Activated effector memory CD4-positive, alpha-beta T cell treated with Interleukin-2 at 50 U/mL for 16 hours (primary cell): ENCODE measurements around the gene CLTCL1.
"Not testable (repeated sequence)": the region's sequence is repeated elsewhere in the genome, so short reads cannot be mapped to it uniquely, and the experiment has no call there.

Experiments
- DNase-seq: peaks from one replicate; pipeline ENCODE4 v3.0.0-alpha.2; 2020

CLTCL1 gene

GRCh38 chr22:19291580-19292457 is at the start of gene CLTCL1:
Gene CLTCL1 (minus strand): TSS chr22:19291719. CDS start chr22:19291641, 78 bp downstream.
- peak; percentile 61 for DNase-seq

GRCh38 chr22:19337137-19337536 is 45.6 kb upstream of the CLTCL1 start:
- DNase-seq: no peak

- no peak for DNase-seq
Observed at GRCh38 chr22:19336133-19337075, 44.9 kb upstream of the CLTCL1 start.

GRCh38 chr22:19331975-19332374 is 40.5 kb upstream of the CLTCL1 start:
- no peak for DNase-seq

- DNase-seq: no peak
Observed at GRCh38 chr22:19331474-19331873, 40.0 kb upstream of the CLTCL1 start.

GRCh38 chr22:19330865-19331418 is 39.4 kb upstream of the CLTCL1 start:
- DNase-seq: no peak

- not testable (repeated sequence) for DNase-seq
Observed at GRCh38 chr22:19330205-19330604, 38.7 kb upstream of the CLTCL1 start.

- DNase-seq: no peak
Observed at GRCh38 chr22:19329454-19329853, 37.9 kb upstream of the CLTCL1 start.

GRCh38 chr22:19325296-19325948 is 33.9 kb upstream of the CLTCL1 start:
- no peak for DNase-seq

GRCh38 chr22:19323420-19323819 is 31.9 kb upstream of the CLTCL1 start:
- not testable (repeated sequence) for DNase-seq

- DNase-seq: no peak
Observed at GRCh38 chr22:19321757-19322156, 30.2 kb upstream of the CLTCL1 start.

GRCh38 chr22:19320136-19320535 is 28.6 kb upstream of the CLTCL1 start:
- DNase-seq: not testable (repeated sequence)

GRCh38 chr22:19319281-19319680 is 27.8 kb upstream of the CLTCL1 start:
- no peak for DNase-seq

GRCh38 chr22:19317865-19318264 is 26.3 kb upstream of the CLTCL1 start:
- no peak for DNase-seq

- no peak for DNase-seq
Observed at GRCh38 chr22:19307872-19308271, 16.4 kb upstream of the CLTCL1 start.

GRCh38 chr22:19306535-19306934 is 15.0 kb upstream of the CLTCL1 start:
- DNase-seq: not testable (repeated sequence)

- no peak for DNase-seq
Observed at GRCh38 chr22:19304547-19304946, 13.0 kb upstream of the CLTCL1 start.

- DNase-seq: no peak
Observed at GRCh38 chr22:19303785-19304184, 12.3 kb upstream of the CLTCL1 start.

GRCh38 chr22:19295733-19296132 is 4.2 kb upstream of the CLTCL1 start:
- DNase-seq: no peak

GRCh38 chr22:19292458-19293230 is 1.1 kb upstream of the CLTCL1 start:
- no peak for DNase-seq

- no peak for DNase-seq
Observed at GRCh38 chr22:19291218-19291579, 320 bp downstream of the CLTCL1 start.
